Liver (tissue), 3 donors: ENCODE data around the gene ANG.

ENCODE experiments used
- ATF3 ChIP-seq: IDR thresholded peaks from 2 replicates; pipeline ENCODE4 v1.6.1; 2016; ENCODE audit warnings: antibody characterized with exemption
- CTCF ChIP-seq: fragments of 150-350 bp; IDR thresholded peaks from 2 replicates; pipeline ENCODE4 v1.5.1; 2017; ENCODE audit warnings: improper control_type of control experiment, low read depth, low read length; ENCODE audit not compliant: missing input control
- GABPA ChIP-seq, 2 donors: IDR thresholded peaks in 1 of 2; conservative IDR thresholded peaks in 1 of 2; 2 replicates each; pipeline ENCODE4 v1.6.1; 2016; ENCODE audit warnings: antibody characterized with exemption in 2 of 2, mild to moderate bottlenecking in 1 of 2, moderate library complexity in 1 of 2
- HNF4G ChIP-seq: IDR thresholded peaks from 2 replicates; pipeline ENCODE4 v1.6.1; 2016; ENCODE audit warnings: antibody characterized with exemption
- JUND ChIP-seq, 2 donors: IDR thresholded peaks; 2 replicates each; pipeline ENCODE4 v1.6.1; 2016; ENCODE audit warnings: antibody characterized with exemption in 2 of 2
- MAX ChIP-seq: IDR thresholded peaks from 2 replicates; pipeline ENCODE4 v1.6.1; 2016; ENCODE audit warnings: antibody characterized with exemption
- RAD21 ChIP-seq, 2 donors: IDR thresholded peaks; 2 replicates each; pipeline ENCODE4 v1.6.1; 2016; ENCODE audit warnings: antibody characterized with exemption in 2 of 2, mild to moderate bottlenecking in 2 of 2
- REST ChIP-seq: IDR thresholded peaks from 2 replicates; pipeline ENCODE4 v1.6.1; 2016; ENCODE audit warnings: antibody characterized with exemption, mild to moderate bottlenecking
- RXRA ChIP-seq, 2 donors: IDR thresholded peaks; 2 replicates each; pipeline ENCODE4 v1.6.1; 2017 to 2018; ENCODE audit warnings: antibody characterized with exemption in 2 of 2, mild to moderate bottlenecking in 1 of 2
- SP1 ChIP-seq: IDR thresholded peaks from 2 replicates; pipeline ENCODE4 v1.6.1; 2018; ENCODE audit warnings: antibody characterized with exemption, mild to moderate bottlenecking
- TAF1 ChIP-seq: conservative IDR thresholded peaks from 2 replicates; pipeline ENCODE4 v1.6.1; 2016; ENCODE audit warnings: antibody characterized with exemption, mild to moderate bottlenecking
- YY1 ChIP-seq: IDR thresholded peaks from 2 replicates; pipeline ENCODE4 v1.6.1; 2016; ENCODE audit warnings: antibody characterized with exemption, mild to moderate bottlenecking
- ZBTB33 ChIP-seq: IDR thresholded peaks from 2 replicates; pipeline ENCODE4 v1.6.1; 2016; ENCODE audit warnings: antibody characterized with exemption
- donor health status: healthy.
- donor health status: healthy.

GRCh38 chr14:20722016-20722415, 33.5 kb downstream of the ANG start:
- TF ChIP-seq CTCF (no peak), TAF1 (no peak), RAD21 (IDR thresholded peaks at IDR 0.05) (no peak), SP1 (no peak), GABPA (IDR thresholded peaks at IDR 0.05 in 1 of 2, conservative IDR thresholded peaks at IDR 0.05 in 1 of 2) (no peak), MAX (no peak), YY1 (no peak), HNF4G (no peak), REST (no peak), ZBTB33 (no peak), RXRA (IDR thresholded peaks at IDR 0.05) (no peak), JUND (IDR thresholded peaks at IDR 0.05) (no peak), ATF3 (no peak)
